Stimulated activated CD4-positive, alpha-beta T cell treated with anti-CD3 and anti-CD28 coated beads, Interleukin-15, amount 100 ng/mL, for 1 hour (primary cell): ENCODE results near the gene CELF1.

Experiments
- DNase-seq, 2 donors: peaks; one replicate each; pipeline ENCODE4 v3.0.0-alpha.2; 2020; ENCODE audit warnings: low read depth in 1 of 2, low spot score in 1 of 2

Gene CELF1

DNA sequence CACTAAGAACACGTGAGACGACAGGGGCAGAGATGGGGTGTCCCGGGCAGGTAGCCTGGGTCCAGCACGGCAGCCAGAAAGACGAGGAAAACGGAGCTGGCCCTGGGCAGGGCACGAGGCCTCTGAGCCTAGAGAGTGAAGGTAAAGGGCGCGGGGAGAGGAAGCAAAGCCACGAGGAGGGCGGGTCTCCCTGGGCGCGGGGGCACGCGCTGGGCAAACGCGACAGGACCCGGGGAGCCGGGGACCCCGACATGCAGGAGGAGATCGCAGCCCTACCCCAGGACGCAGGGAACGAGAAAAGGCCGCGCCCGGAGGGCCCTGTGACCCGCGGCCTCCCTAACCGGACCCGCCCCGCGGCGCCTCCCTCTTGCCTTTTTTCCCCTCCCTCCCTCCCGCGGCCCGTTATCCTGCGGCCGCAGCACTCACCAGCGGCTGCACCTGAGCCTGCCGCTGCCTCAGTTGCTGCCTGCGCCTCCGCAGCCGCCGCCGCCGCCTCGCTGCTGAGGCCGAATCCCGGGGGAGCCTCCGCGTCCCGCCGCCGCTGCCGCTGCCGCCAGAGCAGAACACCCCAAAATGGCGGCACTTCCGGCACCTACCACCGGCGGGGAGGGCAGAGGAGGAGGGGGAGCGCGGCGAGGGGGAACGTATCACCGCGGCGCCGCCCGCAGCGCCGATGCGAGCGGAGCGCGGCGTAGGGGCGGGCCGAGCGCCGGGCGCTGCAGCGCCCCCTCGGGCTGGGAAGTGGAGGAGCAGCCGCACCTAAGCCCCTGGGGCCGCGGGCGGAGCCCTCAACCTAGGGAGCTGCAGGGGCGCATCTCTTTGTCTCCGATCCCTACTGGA is at the start of gene CELF1:
Gene CELF1, minus strand, starts transcription at position 567 of the 840 bp plus-strand sequence. CDS start 53,609 bp downstream, outside the sequence.
- peak; percentile 87 to 88 for DNase-seq

DNA sequence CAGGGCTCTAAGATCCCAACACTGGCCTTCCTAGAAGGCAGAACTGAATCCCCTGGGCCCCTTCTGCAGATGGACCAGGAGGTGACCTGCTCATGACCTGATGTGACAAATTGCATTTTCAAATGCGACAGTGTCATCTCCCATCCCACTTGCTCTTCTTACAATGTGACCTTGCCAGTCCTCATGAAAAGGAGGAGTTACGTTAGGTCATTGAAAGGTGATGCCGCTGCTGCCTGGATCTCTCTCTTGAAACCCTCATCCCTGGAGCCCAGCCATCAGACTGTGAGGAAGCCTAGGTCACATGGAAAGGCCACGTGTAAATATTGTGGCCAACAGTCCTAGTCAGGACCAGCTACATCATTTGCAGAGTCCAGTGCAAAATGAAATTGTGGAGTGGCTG is 47.0 kb upstream of the CELF1 start:
- DNase-seq = no peak

DNA sequence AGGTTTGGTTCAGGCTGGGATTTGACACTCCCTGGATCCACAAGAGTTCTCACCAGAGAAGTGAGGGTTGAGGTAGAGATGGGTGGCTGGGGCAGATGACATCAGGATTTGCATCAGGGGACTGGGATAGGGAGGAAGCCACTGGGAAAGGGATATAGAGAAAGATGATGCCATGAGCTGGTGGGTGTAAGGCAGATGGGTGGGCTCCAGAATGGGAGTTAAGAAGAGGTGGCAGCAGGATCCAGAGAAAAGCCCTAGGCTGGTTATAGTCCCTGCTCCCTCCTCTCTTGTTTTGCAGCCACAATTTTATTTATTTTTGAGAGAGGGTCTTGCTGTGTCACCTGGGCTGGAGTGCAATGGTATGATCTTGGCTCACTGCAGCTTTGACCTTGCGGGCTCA is 43.0 kb upstream of the CELF1 start:
- DNase-seq = no peak

DNA sequence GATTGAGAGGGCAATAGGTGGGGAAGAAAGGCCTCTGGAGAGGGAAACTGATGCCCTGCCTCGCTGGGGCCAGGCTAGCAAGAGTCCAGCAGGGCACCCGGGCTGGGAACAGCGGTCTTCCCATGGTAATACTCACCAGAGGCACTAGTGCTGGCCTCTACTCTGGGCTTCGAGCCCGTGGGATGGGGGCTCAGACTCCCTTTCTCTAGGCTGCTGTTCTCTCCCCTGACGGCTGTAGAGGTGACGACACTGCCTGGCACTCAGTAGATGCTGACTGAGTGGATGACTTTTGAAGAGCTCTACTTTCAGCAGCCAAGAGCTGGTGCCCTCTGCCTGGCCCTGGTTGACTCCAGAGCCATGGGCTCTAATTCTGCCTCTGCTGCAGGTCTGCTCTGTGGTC is 42.1 kb upstream of the CELF1 start:
- no peak for DNase-seq

DNA sequence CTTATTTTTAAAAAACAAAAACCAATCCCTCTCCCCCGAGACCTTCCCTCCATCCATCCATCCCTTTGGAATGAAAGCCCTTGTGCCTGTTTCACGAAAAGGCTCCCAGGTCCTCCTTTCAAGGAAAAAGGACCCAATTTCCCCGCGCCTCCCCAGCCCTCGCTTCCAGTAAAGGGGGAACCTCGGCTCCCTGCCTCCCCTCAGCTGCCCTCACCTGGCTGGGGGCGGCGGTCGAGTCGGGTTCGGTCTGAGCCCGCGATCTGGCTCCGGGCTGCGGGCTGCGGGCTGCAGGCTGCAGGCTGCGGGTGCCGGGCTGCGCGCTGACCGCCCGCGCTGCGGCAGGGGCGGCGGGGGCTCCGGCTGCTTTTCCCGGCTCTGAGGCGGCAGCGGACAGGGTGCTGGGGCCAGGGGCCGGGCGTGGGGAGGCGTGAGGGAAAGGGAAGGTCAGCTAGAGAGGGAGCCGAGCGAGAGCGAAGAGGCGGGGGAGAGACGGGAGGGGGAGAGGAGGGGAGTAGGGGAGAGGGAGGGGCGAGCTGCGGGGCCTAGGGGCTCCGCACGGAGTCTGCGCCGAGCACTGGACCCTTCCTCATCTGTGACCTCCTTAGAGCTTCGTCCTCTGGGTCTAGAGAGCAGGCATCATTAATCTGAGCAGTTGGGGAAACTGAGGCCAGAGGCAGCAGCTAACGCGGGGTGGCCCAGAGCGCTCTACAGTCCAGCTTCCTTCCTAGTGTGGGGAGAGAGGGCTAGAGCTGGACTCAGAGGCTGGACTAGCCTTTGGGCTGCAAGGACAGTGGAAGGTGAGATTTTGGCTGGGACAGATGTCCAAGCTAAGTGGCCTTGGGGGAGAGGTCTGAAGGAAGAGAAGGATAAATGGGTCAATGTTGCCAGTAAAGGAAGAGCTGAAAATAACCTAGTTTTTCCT is 41.3 kb upstream of the CELF1 start, which contains the start of gene C1QTNF4:
Gene C1QTNF4, minus strand, starts transcription at position 478 of the 922 bp plus-strand sequence. CDS start 3,601 bp downstream, outside the sequence.
- no peak for DNase-seq

DNA sequence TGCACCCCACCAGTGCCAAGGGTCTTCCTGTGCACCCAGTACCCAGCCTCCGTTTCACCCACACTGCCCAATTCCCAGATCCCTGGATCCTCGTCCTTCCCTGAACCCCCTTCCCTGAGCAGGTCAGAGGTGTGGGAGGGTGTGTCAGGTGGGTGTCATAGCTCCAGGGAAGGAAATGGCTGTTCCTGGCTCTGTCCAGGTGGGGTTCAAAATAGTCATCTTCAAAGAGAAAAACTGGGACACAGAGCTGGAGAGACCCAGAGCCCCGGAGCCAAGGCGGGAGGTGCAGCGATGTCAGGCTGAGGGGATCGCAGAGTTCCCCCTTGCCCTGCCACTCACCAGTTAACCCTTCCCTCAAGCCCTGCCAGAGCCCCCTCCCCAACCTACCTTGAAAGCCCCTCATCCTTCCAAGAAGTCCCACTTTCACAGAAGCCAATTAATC is 40.6 kb upstream of the CELF1 start:
- DNase-seq = no peak

DNA sequence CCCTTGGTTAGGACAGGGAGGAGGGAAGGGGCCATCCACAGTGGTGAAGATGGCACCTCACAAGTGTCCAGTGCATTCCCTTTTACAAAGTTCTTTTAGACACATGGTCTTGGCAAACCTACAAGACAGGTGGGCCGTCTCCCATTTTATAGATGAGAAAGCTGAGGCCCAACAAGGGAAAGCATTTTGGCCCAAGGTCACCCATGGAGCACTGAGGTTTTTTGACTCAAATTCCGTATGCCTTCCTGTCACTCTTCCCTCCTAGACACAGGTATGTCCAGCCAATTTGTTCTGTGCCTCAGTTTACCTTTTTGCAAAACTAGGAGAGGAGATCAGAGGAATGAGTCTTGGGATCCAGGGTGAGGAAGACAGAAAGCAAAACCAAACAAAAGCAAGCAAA is 40.0 kb upstream of the CELF1 start:
- no peak for DNase-seq

DNA sequence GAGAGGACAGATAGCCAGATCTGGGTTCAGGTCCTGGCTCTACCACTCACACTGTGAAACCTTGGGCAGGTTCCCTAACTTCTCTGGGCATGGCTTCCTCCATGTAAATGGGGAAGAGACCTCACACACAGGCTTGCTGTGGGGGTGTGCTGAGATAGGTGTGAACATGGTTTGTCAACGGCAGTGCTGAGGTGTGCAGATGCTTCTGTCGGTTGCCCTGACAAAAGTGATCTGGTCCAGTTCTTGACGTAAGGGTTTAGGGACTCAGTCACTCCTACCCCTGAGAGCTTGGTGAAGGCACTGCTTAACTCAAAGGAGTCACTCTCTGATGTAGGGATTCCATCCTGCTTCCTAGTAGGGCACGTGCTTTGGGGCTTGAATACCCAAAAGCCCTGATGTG is 39.3 kb upstream of the CELF1 start:
- no peak for DNase-seq

DNA sequence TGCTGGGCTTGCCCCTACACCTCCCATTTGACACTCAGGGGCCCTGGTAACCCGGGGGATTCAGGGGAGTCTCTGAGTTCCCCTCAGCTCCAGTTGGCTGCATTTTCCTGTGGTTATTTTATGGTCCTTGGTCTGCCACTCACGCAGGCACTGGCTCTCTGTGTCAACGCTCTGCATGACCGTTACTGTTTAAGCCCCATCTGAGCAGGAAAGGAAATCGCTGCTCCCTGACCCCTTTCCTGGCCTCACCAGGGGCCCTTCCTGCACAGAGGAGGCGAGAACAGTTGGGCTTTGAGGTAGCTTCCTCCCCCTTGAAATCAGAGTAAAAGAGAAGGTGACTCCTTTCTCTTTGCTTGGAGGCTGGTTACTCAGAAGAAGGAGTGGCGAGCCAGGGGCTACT is 38.8 kb upstream of the CELF1 start:
- DNase-seq = no peak

DNA sequence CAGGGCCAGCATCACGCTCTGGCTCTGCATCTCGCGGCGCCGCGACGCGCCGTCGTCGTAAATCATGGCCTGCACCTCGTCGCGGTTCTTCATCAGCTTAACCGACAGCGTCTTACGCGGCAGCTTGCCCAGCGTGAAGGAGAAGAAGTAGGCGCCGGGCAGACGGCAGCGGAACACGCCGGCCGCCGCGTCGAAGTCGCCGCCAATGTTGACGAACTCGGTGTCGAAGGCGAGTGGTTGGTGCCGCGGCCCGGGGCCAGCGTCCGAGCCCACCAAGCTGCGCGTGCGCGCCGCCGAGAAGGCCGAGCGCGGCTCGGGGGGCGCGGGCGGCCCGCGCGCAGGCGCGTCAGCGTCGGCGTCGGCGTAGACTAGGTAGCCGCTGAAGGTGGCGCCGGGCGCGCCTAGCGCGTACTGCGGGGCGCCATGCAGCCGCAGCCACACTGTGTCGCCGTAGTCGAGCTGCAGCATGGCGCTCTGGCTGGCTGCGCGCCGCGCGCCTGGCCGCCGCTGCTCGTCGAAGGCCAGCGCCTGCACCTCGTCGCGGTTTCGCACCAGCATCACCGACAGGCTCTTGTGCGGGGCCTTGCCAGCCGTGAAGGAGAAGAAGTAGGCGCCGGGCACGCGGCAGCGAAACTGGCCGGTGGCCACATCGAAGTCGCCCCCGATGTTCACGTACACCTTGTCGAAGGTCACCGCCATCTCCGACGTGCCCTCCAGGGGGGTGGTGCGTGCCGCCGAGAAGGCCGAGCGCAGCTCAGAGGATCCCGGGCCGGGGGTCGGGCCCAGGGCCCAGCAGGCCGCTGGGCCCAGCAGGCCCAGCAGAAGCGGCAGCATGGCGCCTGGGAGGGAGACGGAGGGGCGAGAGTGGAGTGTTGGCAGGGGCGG is 37.3 kb upstream of the CELF1 start:
- no peak for DNase-seq

DNA sequence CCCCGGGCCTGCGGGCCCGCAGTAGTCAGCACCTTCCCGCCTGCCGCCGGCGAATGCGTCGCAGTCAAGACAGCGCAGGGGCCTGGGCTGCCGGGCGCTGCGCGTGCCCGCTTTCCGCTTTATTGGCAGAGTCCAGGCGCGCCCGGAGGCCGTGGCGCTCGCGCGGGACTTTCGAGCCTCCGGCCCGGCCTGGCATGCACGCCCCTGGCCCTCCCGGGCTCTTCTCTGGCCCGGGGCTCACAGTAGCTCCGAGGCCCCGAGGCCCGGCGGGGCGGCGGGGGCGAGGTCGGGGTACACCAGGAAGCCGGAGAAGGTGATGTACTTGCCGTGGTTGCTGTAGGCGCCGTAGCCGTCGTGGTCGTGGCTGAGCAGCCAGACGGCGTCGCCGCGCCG is 36.6 kb upstream of the CELF1 start:
- DNase-seq = no peak

DNA sequence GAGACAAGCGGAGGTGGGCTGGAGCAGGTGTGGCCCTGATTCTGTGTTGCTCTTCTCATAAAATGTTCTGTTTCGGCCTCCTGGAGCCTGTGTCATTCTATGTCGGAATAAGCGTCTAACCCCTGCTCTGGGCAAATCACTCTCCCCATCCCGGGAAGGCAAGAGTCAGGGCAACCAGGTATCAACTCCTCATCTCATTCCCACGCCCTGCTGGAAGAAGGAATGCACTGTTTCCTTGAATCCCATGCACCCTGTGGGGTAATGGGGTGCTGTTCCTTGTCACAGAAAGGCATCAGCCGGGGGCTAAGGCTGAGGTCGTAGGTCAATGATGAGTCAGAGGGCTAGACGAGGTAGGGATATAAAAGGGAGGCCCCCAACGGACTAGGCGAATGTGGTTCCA is 36.2 kb upstream of the CELF1 start:
- no peak for DNase-seq

DNA sequence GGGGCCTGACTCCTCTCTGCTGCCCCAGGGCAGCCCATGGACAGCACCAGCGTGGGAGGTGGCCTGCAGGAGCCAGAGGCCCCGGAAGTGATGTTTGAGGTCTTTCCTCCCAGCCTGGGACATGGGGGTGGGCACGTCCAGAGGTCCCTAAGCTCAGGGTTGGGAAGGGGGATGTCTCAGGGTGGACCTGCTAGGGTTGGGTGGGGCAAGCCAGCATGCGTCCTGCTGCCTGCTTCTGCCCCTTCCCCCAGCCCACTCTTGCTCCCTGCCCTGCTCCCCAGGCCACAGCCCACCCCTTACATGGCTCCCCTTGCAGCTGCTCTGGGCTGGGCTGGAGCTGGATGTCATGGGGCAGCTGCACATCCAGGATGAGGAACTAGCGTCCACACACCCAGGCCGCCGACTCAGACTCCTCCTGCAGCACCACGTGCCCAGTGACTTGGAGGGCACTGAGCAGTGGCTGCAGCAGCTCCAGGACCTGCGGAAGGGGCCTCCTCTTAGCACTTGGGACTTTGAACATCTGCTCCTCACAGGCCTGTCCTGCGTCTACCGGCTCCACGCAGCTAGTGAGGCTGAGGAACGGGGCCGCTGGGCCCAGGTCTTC is 34.9 kb upstream of the CELF1 start:
- DNase-seq = no peak

DNA sequence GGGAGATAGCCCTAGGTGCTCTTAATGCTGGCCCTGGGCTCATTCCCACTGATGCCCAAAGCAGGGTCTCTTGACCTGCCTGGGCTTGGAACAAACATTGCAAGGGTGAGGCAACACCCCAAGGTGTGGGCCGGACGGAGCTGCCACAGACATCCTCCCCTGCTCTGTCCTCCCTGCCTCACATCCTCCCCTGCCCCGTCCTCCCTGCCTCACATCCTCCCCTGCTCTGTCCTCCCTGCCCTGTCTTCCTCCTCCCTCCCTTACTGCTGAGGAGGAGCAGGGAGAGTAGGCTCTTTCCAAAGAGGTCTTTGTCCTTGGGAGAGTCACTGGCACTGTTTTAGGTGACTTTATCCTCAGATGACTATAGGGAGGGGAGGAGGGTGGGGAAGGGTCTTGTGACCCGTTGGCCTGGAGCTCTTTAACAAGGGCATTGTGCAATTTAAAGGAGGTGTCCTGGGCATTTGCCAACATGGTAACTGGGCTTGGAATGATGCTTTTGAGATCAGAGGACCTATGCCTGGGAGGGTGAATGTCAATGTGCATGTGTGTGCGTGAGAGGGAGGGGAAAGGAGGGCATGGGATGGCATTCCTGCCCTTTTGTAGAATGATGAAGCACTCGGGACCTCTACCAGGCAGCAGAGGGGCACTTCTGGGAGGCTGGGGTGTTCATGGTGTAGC is 34.2 kb upstream of the CELF1 start:
- no peak for DNase-seq

DNA sequence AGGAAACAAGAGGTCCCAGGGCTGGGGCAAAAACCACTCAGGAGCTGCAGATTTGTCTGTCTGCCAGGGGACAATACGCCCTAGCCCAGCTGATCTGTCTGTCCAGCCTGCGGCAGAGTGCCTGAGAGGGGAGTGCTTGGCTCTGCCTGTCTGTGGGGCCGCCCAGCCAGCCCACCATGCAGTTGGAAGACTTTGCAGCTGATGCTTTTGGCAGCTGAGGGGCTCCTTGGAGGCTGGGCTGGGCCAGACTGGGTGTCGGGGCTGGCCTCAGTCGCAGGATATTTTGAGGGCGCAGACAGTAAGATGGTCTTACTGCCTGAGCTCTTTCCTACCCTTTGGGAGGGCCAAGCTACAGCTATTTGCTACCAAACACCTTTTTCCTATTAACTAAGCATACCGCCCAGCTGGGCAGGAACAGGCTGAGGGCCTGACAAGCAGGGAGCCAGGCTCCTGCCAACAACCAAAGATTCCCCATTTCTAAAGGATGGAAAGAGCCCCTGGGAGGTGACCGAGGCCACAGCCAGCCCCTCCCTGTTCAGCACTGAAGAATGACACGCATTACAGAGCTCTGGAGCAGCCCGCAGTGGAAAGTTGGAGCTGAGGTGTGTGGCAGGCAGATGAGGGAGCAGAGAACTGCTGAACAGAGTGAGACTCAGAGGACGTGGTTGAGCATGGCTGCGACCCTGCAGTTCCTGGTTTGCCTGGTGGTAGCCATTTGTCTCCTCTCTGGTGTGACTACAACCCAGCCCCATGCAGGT is 33.3 kb upstream of the CELF1 start, which contains the start of gene FAM180B:
Gene FAM180B, plus strand, starts transcription at position 581 of the 758 bp plus-strand sequence. Its CDS starts 91 bp downstream, at position 672.
- DNase-seq = no peak

DNA sequence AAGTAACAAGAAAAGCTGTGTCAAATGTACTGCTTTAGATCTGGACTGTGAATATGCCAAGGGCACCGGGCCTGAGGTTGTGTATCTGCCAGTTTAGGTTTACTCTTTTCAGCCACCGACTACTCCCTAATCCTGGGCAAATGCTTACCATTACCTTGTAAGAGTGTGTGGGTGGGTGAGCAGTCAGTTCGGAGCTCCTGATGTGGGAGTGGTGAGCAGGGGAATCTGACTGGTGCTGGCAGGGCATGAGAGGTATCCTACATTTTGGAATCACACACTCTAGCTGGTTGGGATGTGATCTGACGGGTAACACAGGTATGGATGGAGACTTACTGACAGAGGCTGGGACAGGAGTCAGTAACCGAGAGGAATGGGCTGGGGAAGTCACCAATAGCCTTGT is 30.9 kb upstream of the CELF1 start:
- no peak for DNase-seq

DNA sequence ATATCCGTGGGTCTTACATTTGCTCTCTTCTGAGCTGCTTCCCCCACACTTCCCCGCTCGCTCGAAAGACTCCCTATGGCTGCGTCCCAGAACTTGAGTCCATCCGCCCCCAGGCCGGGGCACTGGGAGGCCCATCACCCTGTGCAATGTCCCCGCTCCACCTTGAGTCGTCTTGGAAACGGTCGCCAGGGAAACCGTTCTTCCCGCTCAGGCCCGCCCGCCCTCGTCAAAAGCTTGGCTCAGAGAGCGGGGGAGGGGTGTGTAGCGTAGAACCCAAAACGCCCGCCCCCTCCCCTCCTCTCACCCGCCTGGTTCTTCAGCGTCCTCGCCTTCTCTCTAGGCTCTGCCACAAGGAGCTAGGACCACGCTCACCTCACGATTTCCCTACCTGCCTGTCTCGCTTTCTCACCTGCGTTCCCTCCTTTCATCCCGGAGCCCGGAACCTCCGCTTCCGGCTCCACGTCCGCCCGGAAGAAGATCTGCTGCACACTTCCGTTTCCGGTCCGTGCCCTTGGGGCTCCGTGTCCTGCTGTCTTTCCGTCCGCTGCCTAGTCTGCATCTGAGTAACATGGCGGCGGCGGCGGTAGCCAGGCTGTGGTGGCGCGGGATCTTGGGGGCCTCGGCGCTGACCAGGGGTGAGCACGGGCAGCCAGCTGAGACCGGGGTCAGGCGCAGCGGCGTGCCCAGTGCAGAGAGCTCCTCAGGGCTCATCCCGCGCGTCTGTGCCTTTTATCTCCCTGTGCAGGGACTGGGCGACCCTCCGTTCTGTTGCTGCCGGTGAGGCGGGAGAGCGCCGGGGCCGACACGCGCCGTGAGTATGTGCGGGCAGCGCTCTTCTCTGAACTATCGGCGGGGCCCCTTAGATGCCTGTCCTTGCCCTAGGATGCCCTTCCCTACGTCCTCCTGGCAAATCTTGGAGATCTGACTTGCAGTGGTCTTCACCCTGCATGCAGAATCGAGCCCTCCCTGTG is 25.9 kb upstream of the CELF1 start, which contains the start of the genes KBTBD4 and NDUFS3:
Gene KBTBD4, minus strand, starts transcription at position 447 of the 971 bp plus-strand sequence. Its CDS starts 19 bp downstream, at position 428.
Gene NDUFS3, plus strand, starts transcription at position 551 of the 971 bp plus-strand sequence. Its CDS starts 18 bp downstream, at position 569.
- peak; percentile 74 to 82 for DNase-seq
